GM18498 (cell line): ENCODE data around the gene TRIB2.

Experiments used
- ATAC-seq: cut with Tn5 transposase; IDR thresholded peaks from one replicate; pipeline ENCODE4 v1.9.1; 2021; ENCODE audit warnings: mild to moderate bottlenecking, moderate library complexity; ENCODE audit not compliant: unreplicated experiment

Gene TRIB2

DNA sequence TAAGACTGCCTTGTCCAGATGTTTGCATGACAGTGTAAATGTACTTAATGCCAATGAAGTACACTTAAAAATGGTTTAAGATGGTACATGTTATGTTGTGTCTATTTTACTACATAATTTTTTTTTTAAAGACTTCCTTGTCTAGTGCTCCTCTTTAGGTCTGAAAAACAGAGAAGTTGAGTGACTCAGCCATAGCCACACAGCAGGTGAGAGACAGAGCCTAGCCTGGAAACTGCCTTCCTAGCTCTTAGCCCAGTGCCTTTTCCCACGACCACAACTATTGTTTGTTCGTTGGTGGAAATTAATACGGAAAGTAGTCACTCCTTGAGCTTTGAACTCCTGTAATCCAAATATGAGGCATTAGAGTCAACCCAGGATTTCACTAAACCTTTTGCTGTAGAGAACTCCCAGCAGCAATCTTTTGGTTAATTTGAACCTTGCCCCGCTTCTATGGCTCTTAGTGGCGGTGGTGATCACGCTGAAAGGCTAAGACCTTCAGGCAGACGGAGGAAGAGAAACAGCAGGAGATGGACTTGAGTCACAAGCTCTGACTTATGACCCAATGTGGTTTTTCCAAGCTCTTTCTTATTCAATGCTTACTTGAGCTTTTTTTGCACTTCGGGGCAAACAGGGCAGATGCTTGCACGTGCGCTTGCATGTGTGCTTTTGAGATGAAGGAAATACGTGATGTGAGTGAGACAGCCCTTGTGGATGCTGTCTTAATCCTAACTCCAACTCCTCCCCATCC is 21.2 kb downstream of the TRIB2 start:
- ATAC-seq, result no peak

DNA sequence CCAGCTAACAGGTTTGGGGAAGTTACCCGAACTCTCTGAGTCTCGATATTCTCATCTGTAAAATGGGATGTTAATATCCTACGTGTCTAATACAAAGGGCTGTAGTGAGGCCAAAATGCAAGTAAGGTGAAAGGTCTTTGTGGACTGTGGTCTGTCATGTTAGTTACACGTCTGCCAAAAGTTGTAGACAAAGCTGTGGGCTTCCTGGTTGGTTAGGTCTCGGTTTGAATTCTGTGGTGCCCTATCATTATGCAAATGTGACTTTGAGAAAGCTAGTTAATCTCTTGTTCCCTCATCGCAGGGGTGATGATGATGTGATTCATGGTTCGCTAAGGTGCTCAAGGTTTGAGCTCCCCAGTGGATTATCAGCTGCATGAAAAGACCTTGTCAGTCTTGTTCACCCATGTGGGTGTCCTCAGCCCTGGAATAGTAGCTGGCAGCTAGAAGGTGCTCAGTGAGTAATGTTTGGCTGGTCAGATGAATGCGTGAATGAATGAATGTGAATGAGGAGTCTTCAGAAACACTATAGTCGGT is 23.1 kb downstream of the TRIB2 start:
- ATAC-seq, result no peak

DNA sequence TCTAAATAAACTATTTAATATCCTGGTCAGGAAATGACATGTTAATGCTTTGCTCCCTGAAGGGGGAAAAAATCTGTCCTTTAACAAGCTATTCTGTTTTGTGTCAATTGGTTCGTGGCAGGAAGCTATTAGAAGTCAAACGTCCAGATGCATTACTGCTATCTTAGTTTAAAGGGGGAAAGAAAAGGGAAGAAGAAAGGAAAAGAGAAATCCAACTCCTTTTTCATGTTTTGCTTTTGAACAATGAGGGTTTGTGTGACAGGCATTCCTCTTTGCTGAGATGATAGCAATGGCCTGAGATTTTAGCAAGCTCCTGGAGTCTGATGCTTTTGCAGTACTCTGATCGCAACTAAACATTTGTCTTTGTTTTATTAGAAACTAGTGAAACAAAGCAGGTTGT is 24.6 kb downstream of the TRIB2 start:
- ATAC-seq, result no peak

DNA sequence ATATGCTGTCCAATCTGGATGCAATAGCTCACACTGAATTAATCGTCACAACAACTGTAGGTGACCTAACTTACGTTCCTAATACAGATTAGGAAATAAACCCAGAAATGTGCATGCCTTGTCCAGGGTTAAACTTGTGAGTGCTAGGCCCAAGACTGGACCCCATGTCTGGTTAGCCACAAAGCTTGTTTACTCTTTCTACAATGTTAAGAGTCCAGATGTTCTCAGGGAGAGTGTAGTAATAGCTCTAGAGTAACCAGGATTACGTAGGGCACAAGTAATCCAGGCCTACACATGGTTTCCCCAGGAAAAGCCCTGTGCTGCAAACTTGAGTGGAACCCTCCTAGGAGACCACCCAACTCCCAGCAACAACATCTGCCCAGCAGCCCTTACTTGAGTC is 26.2 kb downstream of the TRIB2 start:
- ATAC-seq, result no peak

DNA sequence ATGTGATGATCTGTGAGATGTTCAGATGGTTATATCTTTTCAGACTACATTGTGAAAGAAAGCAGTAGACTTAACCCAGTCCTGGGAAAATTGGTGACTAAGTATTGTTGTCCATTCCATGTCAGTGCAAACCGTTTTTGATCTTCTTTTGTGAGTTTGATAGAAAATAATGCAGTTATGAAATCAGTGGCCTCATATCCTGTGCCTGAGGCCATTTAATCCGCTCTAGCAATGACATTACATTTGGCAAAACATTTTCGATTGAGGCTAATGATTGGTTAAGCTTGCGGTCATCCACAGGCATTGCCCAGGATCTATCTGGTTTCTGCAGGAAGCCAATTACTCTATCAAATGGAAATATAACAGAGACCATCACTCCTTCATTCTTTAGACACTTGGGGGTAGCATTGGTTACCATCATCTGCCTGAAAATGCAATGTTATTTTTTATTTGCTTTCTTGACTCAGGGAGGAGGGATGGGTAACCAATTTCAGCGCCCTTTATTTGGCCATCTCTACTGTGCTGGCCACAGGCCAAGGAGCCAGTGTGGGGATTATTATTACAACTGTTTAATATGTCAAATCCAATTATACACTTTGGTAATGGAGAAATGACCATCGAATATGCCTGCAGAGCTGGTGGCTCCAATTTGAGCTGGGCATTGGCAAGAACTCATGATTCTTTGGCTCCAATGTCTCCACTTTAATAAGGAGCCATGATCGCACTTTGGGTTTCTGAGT is 33.6 kb downstream of the TRIB2 start:
- no peak for ATAC-seq

DNA sequence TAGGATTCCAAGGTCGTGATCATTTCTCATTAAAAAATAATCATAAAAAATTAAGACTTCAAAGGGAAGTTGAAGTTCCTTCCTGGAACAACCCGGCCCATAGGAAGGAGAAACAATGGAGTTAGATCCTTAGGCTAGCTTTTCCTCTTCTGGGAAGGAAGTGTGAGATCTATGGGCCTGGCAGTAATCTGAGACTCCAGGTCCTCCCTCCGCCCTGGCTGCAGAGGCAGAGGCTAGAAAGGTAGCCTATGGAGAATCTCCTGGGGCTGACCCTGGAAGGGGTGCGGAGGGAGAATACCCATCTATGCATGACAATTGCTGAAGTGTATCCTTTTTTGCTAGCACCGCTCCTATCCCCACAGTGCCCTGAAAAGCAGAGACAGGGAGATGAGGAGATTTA is 37.9 kb downstream of the TRIB2 start:
- ATAC-seq, result no peak

DNA sequence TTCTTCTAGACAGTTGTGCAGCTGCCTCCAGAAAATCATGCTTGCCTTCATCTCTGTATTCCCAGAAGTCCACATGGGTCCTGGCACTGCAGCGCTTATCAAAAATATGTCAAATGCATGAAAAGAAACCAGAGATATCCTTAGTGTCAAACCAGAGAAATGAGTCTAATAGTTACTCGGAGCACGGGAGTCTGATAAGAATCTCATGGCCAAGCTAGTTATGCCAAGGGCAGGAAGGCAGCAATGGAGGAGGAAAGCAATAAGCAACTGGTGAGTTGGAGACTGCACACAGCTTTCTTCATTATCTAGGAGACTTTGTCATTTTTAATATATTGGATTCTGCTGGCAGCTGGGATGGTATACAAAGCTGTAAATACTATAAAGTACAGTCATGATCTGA is 38.6 kb downstream of the TRIB2 start:
- ATAC-seq, result no peak

DNA sequence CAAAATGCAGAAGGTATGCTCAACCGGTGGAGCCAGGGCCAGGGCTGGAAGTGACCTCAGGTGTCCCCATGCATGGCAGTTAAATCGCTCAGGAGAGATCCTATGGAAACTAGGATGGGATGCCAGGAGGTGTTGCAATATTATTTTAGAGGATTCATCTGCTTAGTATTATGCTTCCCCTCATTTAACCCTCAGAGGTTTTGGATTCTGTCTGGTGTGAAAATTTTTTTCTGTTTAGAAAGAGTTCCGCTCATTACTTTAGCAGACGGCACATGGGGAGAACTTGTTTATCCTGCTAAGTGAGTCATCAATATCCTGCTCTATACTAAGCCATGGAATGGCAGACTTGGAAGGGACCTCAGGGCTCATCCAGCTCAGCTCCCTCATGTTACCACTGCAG is 42.5 kb downstream of the TRIB2 start:
- ATAC-seq, result no peak

DNA sequence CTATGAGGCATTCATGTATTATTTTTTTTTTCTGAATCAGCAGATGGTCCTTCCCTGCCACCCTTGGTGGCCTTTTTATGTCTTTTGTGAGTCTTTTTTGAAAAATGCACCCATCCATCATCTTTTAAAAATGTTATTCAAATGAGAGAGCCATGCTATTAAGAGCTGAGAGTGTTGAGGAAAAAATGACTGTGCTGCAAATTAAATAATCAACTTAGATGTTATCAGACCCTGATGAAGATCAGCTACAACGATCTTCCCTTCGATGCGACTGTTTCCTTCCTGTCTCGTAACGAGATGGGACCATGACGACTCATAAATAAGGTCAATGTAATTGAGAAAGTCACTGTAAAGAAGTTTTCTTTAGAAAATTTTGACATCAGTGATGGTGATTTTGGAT is 44.4 kb downstream of the TRIB2 start:
- no peak for ATAC-seq

DNA sequence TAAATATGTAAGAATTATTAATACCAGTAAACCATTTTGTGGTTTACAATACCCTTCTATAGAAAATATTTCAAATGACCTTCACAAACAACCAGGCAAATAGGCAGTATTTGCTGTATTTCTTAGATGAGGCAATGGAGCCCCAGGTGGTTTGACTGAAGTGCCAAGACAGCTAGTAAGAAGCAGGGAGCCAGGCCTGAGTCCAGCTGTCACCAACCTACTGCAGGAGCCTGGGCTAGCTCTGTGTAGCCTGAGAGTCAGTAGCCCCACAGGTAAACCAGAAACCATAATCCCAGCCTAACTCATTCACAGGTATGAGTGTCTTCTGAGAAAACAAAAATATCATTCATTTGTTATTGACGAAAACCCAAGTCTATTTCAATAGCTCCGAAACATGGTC is 45.6 kb downstream of the TRIB2 start:
- no peak for ATAC-seq

DNA sequence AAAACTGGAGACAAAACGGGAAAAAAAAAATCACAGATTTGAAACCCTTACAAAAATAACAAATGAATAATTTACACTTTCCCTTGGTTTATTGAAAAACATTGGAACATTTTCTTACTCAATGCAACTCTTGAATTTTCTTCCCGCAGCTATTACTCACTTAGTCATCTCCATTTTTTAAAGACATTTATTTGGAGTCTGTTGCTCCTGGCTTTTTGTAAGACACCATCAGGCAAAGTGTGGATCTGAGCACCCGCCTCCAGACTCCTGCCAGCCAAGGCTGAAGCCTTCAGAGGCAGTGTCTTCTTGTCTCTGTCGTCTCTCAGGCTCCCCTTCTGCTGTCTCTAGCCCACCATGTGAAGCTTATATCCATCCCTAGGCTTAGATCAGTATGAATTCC is 46.2 kb downstream of the TRIB2 start:
- ATAC-seq, result no peak

DNA sequence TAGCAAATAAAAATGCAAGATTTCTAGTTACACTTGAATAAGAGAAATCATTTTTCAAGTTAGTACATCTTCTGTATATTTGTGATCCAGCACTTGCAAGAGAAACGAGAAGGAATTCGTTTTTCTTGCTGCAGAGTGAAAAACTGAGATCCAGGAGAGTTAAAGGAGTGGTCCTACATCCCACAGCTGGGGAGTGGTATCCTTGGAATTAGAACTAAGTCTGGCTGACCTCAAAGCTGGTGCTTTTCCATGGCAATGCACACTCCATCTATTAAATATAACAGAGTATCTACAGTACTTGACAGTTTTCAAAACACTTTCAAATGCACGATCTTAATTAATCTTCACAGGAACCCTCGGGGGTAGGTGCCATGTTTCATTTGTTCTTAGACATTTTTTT is 46.8 kb downstream of the TRIB2 start:
- ATAC-seq, result no peak

DNA sequence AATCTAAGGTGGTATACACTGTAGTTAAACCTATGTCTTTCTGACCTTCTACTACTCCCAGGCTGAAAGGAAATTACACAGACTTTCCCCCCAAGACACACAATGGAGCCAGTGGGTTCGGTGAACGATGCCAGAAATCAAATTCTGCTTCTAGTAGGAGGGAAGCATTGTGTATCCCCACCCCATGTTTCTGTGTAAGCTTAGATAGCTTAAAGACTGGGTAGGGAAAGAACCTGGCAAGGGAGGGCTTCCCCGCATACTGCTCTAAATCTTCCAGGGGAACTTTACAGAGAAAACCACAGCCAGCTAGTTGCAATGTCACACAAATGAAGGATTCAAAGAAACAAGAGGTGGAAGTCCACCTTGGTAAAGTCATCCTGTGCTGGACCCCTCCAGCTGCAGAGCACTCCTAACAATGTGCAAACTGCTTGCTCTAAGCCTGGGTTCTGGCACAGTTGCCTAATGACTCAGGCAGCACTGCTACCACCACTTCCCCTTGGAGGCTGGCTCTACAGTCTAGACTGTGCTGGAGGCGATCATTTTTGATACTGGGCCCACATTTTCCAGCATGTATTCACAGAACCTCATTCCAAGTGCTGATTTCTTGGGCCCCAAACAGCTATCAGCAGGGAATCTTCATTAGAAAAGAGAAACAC is 47.5 kb downstream of the TRIB2 start:
- ATAC-seq, result no peak

DNA sequence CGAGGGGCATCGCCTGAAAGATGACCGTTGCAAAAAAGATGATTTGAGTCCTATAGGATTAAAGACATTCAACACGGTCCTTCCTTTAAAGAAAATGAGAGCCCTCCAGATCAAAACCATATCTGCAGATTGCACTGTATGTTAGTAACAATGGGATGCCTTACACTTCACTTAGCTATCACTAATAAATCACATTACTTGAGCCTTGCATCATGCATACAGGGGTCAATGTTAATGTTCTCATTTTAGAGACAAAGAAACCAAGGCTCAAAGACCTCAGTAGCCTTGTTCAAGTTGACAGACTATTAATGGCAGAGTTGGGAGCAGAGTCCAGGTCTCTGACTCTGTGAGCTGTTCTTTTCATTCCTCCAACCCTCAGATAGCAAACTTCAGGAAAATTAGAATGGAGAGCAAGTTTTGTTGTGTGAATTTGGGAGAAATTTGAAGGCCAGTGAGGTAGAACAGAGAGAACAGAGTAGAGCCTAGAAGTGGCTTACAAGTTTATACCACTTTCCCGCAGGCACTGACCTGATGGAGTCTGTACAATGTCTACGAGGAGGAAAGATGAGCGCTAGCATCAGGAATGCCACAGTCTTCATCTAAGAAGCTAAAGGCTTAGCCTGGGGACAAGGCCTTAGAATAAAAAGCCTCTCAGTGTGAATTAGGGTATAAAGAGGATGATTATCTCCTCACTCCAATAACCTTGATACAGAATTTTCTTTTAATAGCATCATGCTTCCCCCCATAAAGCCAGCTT is 48.3 kb downstream of the TRIB2 start:
- ATAC-seq, result no peak

DNA sequence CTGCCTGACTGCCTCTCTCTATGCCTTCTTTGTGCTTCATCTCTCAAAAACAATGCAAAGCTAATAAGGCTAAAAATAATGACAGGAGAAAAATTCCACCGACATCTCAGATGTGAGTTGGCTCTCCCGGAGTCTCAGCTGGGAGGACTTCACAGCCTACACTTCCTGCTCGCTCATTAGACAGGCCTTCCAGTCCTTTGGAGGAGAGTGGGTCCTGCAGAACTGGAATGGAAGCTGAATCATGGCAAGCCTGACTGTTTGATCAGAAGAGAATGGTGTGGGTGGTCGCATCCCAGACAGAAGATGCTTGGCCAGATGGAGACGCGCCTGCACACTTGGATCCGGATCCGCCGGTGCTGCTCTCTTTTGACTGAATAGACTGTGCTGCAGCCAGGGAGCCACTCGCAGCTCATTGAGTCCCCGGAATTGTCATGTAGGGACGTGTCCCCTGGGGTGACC is 49.7 kb downstream of the TRIB2 start:
- ATAC-seq, result no peak

DNA sequence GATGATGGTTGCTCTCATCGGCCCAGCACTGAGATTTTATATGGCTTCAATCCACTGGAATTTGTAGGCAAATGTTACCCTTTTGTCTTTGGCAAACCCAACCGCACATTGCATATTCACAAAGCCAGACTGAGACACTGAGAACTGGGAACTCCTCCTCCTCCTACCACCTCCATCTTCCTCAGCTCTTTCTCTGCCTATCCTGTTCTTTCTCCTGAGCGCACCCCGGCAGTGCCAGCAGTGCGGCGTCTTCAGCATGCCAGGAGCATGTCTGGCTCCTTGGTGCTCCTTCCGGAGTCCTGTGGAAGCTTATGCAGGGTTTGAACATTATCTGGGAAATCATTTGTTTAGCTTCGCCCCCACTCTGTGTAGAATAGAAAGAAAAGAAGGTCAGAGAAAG is 50.8 kb downstream of the TRIB2 start:
- no peak for ATAC-seq

DNA sequence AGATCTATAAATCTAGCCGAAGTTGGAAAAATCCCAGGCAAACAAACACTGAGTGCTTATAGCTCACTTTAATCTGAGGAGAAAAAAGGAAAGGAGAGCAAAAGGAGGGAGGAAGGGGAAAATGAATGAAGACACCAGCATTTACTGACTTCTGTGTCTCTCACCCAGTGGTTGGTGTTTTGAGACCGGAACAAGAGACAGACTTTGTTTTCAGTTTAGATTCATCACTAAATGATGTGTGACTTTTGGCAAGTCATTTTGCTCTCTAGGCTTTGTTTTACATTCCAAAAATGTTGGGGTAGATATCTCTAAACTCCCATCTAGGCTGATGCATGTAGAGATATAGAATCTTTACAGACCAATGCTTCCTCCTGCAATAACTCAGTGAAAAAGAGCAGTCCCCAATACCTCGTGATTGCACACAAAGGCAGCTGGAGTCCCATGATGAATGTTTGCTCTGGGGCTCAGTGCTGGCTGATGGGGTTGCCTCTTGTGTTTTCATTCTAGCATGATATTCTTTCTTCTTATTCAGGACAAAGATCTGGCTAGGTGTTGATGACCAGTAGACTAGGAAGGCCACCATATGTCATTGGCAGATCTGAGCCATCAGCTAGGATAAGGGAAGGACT is 51.4 kb downstream of the TRIB2 start:
- no peak for ATAC-seq

DNA sequence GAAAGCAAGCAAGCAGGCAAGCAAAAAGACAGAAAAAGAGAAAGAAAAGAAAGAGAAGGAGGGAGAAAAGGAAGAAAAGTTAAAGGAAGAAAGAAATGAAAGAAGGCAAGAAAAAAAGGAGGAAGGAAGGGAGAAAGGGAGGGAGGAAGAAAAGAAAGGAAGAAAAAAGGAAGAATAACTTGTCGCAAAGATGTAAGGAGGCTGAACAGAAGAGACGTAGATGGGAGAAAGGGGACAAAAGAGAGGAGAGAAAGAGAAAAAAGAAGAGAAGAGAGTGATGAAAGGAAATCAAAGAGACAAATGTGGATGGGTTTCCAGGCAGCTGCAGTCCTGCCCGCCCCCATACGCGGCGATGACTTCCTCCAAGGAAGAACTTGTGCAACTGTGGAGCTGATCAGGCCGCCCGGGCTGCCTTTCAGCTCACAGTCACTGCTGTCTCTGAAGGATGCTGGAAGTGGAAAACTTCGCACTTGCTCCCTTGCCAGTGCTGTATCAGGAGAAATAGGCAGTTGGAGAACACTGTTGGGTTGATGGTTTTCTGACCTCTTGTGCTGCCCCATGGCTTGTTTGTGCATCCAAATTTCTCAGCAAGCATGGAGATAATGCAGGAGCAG is 52.9 kb downstream of the TRIB2 start:
- no peak for ATAC-seq

DNA sequence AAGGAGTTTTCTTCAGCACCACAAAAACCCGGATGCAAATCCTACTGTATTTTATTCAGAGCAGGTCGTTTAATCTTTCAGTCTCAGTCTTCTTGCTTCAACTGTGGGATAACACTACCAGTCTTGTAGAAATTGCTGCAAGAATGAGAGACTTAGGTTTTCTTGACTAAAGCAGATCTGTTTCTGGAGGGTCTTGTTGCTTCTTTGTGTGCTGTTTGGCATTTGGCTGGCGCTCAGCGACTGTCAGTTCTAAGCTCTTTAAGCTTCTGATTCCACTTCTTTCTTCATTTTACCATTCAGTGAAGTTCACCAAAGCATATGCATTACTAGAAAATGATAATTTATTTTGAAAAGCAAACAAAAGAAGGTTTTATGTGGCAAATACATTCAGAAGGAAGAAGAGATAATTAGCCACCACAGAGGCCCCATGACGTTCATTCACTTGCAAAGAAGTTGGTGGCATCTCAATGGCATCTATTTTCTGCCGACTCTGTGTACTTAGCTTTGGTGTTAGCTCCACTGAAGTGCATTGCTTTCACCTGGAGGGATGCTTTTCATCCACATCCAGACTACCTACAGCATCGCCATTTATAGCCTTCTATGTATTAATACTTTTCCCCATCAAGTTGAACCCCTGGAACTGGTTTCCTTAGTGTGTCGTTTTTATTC is 53.7 kb downstream of the TRIB2 start:
- no peak for ATAC-seq

DNA sequence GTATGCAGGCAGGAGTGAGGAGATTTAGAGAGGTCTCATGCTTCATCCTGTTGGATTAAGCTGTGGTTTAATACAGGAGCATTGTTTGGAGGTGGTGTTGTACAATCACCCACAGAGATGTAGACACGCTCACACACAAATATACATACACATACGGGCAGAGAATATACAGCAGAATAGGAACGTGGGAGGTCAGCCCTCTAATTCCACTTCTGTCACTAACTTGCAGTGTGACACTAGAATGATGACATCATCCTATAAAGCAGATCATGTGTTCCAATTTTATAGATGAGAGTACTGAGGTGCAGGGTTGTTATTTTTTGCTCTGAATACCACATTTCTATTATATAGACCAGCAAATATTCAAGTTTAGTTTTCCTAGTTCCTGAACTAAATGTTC is 54.4 kb downstream of the TRIB2 start:
- ATAC-seq, result no peak
